Measurements from ENCODE around the gene FGF1.

DNA sequence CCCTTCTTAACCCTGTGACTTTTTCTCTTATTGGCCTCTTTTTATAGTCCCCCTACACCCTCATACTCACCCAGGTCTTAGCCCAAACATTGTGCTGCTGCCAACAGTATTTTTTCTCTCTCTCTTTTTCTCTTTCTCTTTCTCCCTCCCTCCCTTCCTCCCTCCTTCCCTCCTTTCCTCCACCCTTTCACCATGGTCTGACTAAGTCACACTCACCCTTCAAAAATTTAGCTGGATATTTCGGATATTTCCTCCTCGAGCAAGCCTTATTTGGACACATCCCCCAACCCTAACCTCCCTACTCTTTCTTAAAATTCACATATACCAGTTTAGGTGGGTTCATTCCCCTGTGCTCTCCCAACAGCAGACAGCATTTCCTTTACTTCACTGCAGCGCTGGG is 64.7 kb downstream of the FGF1 start:
- TF ChIP-seq ZNF623 (tag by site-specific recombination; IDR thresholded peaks at IDR 0.05) (no peak), SETDB1 (IDR thresholded peaks at IDR 0.05; ENCODE audit: insufficient read length, low read length) (no peak), ZNF433 (tag by site-specific recombination; IDR thresholded peaks at IDR 0.05; ENCODE audit: low read depth) (no peak)
- TF ChIP-seq, protein P1, sequence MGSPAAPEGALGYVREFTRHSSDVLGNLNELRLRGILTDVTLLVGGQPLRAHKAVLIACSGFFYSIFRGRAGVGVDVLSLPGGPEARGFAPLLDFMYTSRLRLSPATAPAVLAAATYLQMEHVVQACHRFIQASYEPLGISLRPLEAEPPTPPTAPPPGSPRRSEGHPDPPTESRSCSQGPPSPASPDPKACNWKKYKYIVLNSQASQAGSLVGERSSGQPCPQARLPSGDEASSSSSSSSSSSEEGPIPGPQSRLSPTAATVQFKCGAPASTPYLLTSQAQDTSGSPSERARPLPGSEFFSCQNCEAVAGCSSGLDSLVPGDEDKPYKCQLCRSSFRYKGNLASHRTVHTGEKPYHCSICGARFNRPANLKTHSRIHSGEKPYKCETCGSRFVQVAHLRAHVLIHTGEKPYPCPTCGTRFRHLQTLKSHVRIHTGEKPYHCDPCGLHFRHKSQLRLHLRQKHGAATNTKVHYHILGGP (tag by site-specific recombination; IDR thresholded peaks at IDR 0.05) = no peak
